Upper lobe of left lung (tissue), 4 donors: ENCODE measurements around the gene MTMR2.

Experiments used
- POLR2A ChIP-seq, 4 donors: fragments of 450-650 bp; IDR thresholded peaks; one replicate each; pipeline ENCODE4 v1.5.1; 2016 to 2017; ENCODE audit warnings: antibody characterized with exemption in 4 of 4, mild to moderate bottlenecking in 2 of 4
- POLR2AphosphoS5 ChIP-seq, 2 donors: sonication (generic); formaldehyde crosslinking; IDR thresholded peaks; one replicate each; pipeline ENCODE4 v1.5.1; 2017; ENCODE audit warnings: antibody characterized with exemption in 2 of 2
- TF ChIP-seq, protein P1 (sequence below), 6 experiments: fragments of 450-650 bp in 4 of 6; fragments of 200-600 bp in 2 of 6; sonication (generic) in 2 of 6; IDR thresholded peaks; one replicate each; pipeline ENCODE4 v1.5.1; 2016 to 2019; ENCODE audit warnings: antibody characterized with exemption in 6 of 6

DNA sequence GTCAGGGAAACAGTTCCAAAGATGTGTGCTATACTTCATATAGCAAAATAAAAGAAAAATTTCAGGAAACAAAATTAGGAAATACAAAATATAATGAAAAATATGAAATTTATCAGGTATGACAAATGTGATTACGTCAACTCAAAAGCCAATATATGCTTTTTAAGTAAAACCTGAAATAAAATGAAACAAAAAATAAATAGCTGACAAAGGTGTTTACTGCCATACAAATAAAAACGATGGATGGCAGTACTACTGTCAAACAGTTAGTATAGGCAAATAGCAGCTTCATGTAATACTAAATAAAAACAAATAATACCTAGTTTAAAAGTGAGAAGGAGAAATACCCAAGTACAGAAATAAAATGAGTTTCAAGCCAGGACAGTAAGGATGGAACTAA lies 119.9 kb downstream of the MTMR2 start:
- TF ChIP-seq, protein P1, sequence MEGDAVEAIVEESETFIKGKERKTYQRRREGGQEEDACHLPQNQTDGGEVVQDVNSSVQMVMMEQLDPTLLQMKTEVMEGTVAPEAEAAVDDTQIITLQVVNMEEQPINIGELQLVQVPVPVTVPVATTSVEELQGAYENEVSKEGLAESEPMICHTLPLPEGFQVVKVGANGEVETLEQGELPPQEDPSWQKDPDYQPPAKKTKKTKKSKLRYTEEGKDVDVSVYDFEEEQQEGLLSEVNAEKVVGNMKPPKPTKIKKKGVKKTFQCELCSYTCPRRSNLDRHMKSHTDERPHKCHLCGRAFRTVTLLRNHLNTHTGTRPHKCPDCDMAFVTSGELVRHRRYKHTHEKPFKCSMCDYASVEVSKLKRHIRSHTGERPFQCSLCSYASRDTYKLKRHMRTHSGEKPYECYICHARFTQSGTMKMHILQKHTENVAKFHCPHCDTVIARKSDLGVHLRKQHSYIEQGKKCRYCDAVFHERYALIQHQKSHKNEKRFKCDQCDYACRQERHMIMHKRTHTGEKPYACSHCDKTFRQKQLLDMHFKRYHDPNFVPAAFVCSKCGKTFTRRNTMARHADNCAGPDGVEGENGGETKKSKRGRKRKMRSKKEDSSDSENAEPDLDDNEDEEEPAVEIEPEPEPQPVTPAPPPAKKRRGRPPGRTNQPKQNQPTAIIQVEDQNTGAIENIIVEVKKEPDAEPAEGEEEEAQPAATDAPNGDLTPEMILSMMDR (IDR thresholded peaks at IDR 0.05): no peak
- no peak for TF ChIP-seq POLR2A (IDR thresholded peaks at IDR 0.05)
- TF ChIP-seq POLR2AphosphoS5 (IDR thresholded peaks at IDR 0.05): no peak
